Liver (tissue), 9 donors: Measurements from ENCODE around the gene PRPSAP1. TPM values are rescaled to one million over a fixed set of nuclear protein-coding genes. Genes with fewer than 3 reads are reported as not detected.

Source experiments
- DNase-seq: peaks from one replicate; pipeline ENCODE4 v3.0.0-alpha.2; 2017; ENCODE audit warnings: low spot score
- H3K27ac ChIP-seq, 2 donors: one replicate each; pipeline ENCODE4 v1.7.0; 2013; ENCODE audit warnings: inconsistent platforms in 2 of 2, low read length in 2 of 2, control low read depth in 1 of 2, low read depth in 1 of 2, mild to moderate bottlenecking in 1 of 2
- H3K27me3 ChIP-seq, 4 donors: one replicate each; pipeline versions ENCODE4 v1.6.1 to v1.7.0; 2013; ENCODE audit warnings: low read length in 3 of 4, inconsistent platforms in 1 of 4, mild to moderate bottlenecking in 1 of 4, moderate library complexity in 1 of 4; ENCODE audit not compliant: control insufficient read depth in 4 of 4, insufficient read depth in 4 of 4
- H3K36me3 ChIP-seq, 4 donors: one replicate each; pipeline versions ENCODE4 v1.6.1 to v1.7.0; 2013; ENCODE audit warnings: low read length in 3 of 4, mild to moderate bottlenecking in 3 of 4, low read depth in 1 of 4, moderate library complexity in 1 of 4; ENCODE audit not compliant: control insufficient read depth in 4 of 4, insufficient read depth in 3 of 4
- H3K4me1 ChIP-seq, 4 donors: one replicate each; pipeline versions ENCODE4 v1.6.1 to v1.7.0; 2013; ENCODE audit warnings: low read length in 3 of 4, mild to moderate bottlenecking in 3 of 4, moderate library complexity in 1 of 4; ENCODE audit not compliant: control insufficient read depth in 4 of 4, insufficient read depth in 4 of 4
- H3K4me3 ChIP-seq, 3 donors: one replicate each; pipeline versions ENCODE4 v1.6.1 to v1.7.0; 2013; ENCODE audit warnings: low read length in 3 of 3, control low read depth in 1 of 3, low read depth in 1 of 3, mild to moderate bottlenecking in 1 of 3
- H3K9ac ChIP-seq, 2 donors: one replicate each; pipeline ENCODE4 v1.7.0; 2013; ENCODE audit warnings: low read length in 2 of 2, mild to moderate bottlenecking in 2 of 2, moderate library complexity in 2 of 2, control low read depth in 1 of 2, low read depth in 1 of 2
- H3K9me3 ChIP-seq, 4 donors: one replicate each; pipeline versions ENCODE4 v1.6.1 to v1.7.0; 2013; ENCODE audit warnings: low read length in 3 of 4; ENCODE audit not compliant: control insufficient read depth in 4 of 4
- EGR1 ChIP-seq, 2 donors: IDR thresholded peaks; 2 replicates each; pipeline ENCODE4 v1.6.1; 2016 to 2018; ENCODE audit warnings: antibody characterized with exemption in 2 of 2, low read depth in 2 of 2
- FOXA1 ChIP-seq: IDR thresholded peaks from 2 replicates; pipeline ENCODE4 v1.6.1; 2016; ENCODE audit warnings: antibody characterized with exemption
- FOXA2 ChIP-seq: IDR thresholded peaks from 2 replicates; pipeline ENCODE4 v1.6.1; 2016; ENCODE audit warnings: antibody characterized with exemption
- GABPA ChIP-seq, 2 donors: IDR thresholded peaks in 1 of 2; conservative IDR thresholded peaks in 1 of 2; 2 replicates each; pipeline ENCODE4 v1.6.1; 2016; ENCODE audit warnings: antibody characterized with exemption in 2 of 2, mild to moderate bottlenecking in 1 of 2, moderate library complexity in 1 of 2
- HNF4A ChIP-seq, 2 donors: conservative IDR thresholded peaks; 2 replicates each; pipeline ENCODE4 v1.6.1; 2016; ENCODE audit warnings: antibody characterized with exemption in 2 of 2, mild to moderate bottlenecking in 2 of 2
- HNF4G ChIP-seq: IDR thresholded peaks from 2 replicates; pipeline ENCODE4 v1.6.1; 2016; ENCODE audit warnings: antibody characterized with exemption
- JUND ChIP-seq, 2 donors: IDR thresholded peaks; 2 replicates each; pipeline ENCODE4 v1.6.1; 2016; ENCODE audit warnings: antibody characterized with exemption in 2 of 2
- RAD21 ChIP-seq, 2 donors: IDR thresholded peaks; 2 replicates each; pipeline ENCODE4 v1.6.1; 2016; ENCODE audit warnings: antibody characterized with exemption in 2 of 2, mild to moderate bottlenecking in 2 of 2
- RXRA ChIP-seq, 2 donors: IDR thresholded peaks; 2 replicates each; pipeline ENCODE4 v1.6.1; 2017 to 2018; ENCODE audit warnings: antibody characterized with exemption in 2 of 2, mild to moderate bottlenecking in 1 of 2
- SP1 ChIP-seq: IDR thresholded peaks from 2 replicates; pipeline ENCODE4 v1.6.1; 2018; ENCODE audit warnings: antibody characterized with exemption, mild to moderate bottlenecking
- TAF1 ChIP-seq: conservative IDR thresholded peaks from 2 replicates; pipeline ENCODE4 v1.6.1; 2016; ENCODE audit warnings: antibody characterized with exemption, mild to moderate bottlenecking
- YY1 ChIP-seq: IDR thresholded peaks from 2 replicates; pipeline ENCODE4 v1.6.1; 2016; ENCODE audit warnings: antibody characterized with exemption, mild to moderate bottlenecking
- WGBS: extraction: QIAGEN DNeasy Blood & Tissue Kit; methylation state at CpG from one replicate; pipeline ENCODE4 v1.1.7; 2013; 5-methylcytosine and 5-hydroxymethylcytosine counted together
- polyA plus RNA-seq, 2 donors: library from polyadenylated mRNA; stranded (reverse) in 1 of 2; unstranded in 1 of 2; fragments of 200-250 nt in 1 of 2; fragments of >200 nt in 1 of 2; fragmentation: Nextera tagmentation in 1 of 2; extraction: Ambion mirVana in 1 of 2; gene quantifications; one replicate each; pipeline versions ENCODE4 v1.2.1 to v1.2.3, GENCODE V29; 2013 to 2015
- total RNA-seq, 2 donors: library from RNA; depleted of rRNA; stranded (reverse); fragments of >200 nt; gene quantifications; one replicate each; pipeline ENCODE4 v1.2.3, GENCODE V29; 2014
- TF ChIP-seq, protein P1 (sequence below): IDR thresholded peaks from 2 replicates; pipeline ENCODE4 v1.6.1; 2016; ENCODE audit warnings: antibody characterized with exemption
- TF ChIP-seq, protein P2 (sequence below): IDR thresholded peaks from 2 replicates; pipeline ENCODE4 v1.6.1; 2016; ENCODE audit warnings: antibody characterized with exemption
- TF ChIP-seq, protein P3 (sequence below): IDR thresholded peaks from 2 replicates; pipeline ENCODE4 v1.6.1; 2016; ENCODE audit warnings: antibody characterized with exemption
- donor health status: healthy.
- donor health status: healthy.
- donor health status: healthy.
- donor health status: healthy.
- donor health status: healthy.

PRPSAP1 gene
- total and polyA plus RNA-seq, 4 donors: 21.4 to 78.1 (median 52.6) TPM

DNA sequence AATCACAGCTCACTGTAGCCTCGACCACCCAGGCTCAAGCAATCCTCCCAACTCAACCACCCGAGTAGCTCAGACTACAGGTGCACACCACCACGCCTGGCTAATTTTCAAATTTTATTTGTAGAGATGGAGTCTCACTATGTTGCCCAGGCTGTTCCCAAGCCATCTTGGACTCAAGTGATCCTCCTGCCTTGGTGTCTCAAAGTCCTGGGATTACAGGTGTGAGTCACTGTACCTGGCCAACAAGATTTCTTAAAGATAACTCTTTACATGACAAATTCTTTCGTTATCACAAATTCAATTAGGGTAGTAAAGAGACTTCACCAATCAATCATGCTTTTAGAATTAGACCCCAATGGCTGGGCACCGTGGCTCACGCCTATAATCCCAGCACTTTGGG is 12.4 kb downstream of the PRPSAP1 start:
- no peak overlapping the region for H3K27ac ChIP-seq
- H3K4me1 ChIP-seq: peaks cover 0 to 12% (median 10%) of the 10 kb centered on the region in 4 donors
- whole genome bisulfite sequencing: 96% methylated on average over 6 of the region's 6 CpGs
- H3K9ac ChIP-seq: no peak overlapping the region
- TF ChIP-seq FOXA1 (no peak), GABPA (IDR thresholded peaks at IDR 0.05 in 1 of 2, conservative IDR thresholded peaks at IDR 0.05 in 1 of 2) (no peak), EGR1 (IDR thresholded peaks at IDR 0.05; ENCODE audit: low read depth in 2 of 2) (no peak), RXRA (IDR thresholded peaks at IDR 0.05) (no peak), RAD21 (IDR thresholded peaks at IDR 0.05) (no peak), HNF4A (conservative IDR thresholded peaks at IDR 0.05) (no peak), JUND (IDR thresholded peaks at IDR 0.05) (no peak), FOXA2 (no peak), YY1 (no peak), SP1 (no peak), TAF1 (no peak)
- TF ChIP-seq, protein P1, sequence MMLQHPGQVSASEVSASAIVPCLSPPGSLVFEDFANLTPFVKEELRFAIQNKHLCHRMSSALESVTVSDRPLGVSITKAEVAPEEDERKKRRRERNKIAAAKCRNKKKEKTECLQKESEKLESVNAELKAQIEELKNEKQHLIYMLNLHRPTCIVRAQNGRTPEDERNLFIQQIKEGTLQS: no peak
- TF ChIP-seq, protein P2, sequence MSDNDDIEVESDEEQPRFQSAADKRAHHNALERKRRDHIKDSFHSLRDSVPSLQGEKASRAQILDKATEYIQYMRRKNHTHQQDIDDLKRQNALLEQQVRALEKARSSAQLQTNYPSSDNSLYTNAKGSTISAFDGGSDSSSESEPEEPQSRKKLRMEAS: no peak
- TF ChIP-seq, protein P3, sequence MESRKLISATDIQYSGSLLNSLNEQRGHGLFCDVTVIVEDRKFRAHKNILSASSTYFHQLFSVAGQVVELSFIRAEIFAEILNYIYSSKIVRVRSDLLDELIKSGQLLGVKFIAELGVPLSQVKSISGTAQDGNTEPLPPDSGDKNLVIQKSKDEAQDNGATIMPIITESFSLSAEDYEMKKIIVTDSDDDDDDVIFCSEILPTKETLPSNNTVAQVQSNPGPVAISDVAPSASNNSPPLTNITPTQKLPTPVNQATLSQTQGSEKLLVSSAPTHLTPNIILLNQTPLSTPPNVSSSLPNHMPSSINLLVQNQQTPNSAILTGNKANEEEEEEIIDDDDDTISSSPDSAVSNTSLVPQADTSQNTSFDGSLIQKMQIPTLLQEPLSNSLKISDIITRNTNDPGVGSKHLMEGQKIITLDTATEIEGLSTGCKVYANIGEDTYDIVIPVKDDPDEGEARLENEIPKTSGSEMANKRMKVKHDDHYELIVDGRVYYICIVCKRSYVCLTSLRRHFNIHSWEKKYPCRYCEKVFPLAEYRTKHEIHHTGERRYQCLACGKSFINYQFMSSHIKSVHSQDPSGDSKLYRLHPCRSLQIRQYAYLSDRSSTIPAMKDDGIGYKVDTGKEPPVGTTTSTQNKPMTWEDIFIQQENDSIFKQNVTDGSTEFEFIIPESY: no peak
- no peak for DNase-seq
- no peaks in the 10 kb centered on the region for H3K9me3 ChIP-seq
- H3K36me3 ChIP-seq: peaks cover 3 to 15% (median 11%) of the 10 kb centered on the region in 4 donors
- H3K4me3 ChIP-seq: no peak overlapping the region
- H3K27me3 ChIP-seq: no peaks in the 10 kb centered on the region

DNA sequence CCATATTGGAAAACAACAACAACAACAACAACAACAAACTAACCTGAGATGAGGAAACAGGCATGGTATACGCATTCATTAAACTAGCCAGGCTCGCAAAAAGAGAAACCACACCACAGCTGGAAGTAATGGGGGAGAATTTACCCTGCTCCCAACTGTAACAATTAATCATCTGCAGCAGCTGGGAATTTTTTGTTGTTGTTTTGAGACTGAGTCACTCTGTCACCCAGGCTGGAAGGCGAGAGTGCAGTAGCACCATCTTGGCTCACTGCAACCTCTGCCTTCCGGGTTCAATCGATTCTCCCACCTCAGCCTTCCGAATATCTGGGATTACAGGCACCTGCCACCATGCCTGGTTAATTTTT is 16.3 kb downstream of the PRPSAP1 start:
- no peak for DNase-seq
- Histone ChIP-seq H3K36me3 (peaks cover 3 to 8% (median 5%) of the 10 kb centered on the region in 4 donors), H3K9me3 (no peaks in the 10 kb centered on the region), H3K27me3 (no peaks in the 10 kb centered on the region), H3K4me3 (no peak overlapping the region), H3K4me1 (peaks cover 0 to 2% (median 1%) of the 10 kb centered on the region in 4 donors), H3K27ac (no peak overlapping the region), H3K9ac (no peak overlapping the region)
- TF ChIP-seq, protein P3: no peak
- TF ChIP-seq HNF4G (no peak), JUND (IDR thresholded peaks at IDR 0.05) (no peak), SP1 (no peak), RAD21 (IDR thresholded peaks at IDR 0.05) (no peak)
- 95% methylated on average over 6 of the region's 6 CpGs for WGBS
